NB4 (cell line): ENCODE measurements around the gene RAPGEF5.

ENCODE experiments used
- CTCF ChIP-seq: IDR thresholded peaks from one replicate; pipeline ENCODE4 v1.5.1; 2012; ENCODE audit warnings: low read depth, low read length
- MYC ChIP-seq: IDR thresholded peaks from 2 replicates; pipeline ENCODE4 v1.6.1; 2011; ENCODE audit warnings: low read depth, low read length
- POLR2A ChIP-seq: IDR thresholded peaks from 2 replicates; pipeline ENCODE4 v1.6.1; 2011; ENCODE audit warnings: mild to moderate bottlenecking; ENCODE audit not compliant: insufficient read length; ENCODE audit errors: extremely low read depth

GRCh38 chr7:22111661-22112060 is 245.3 kb downstream of the RAPGEF5 start:
- TF ChIP-seq POLR2A (no peak), CTCF (no peak), MYC (no peak)
